Measurements from ENCODE around the gene ADGRG1.

ADGRG1 gene

GRCh38 chr16:57611706-57612105 is 16.7 kb upstream of the ADGRG1 start:
- Histone ChIP-seq H3K4me1 (no peaks in the 10 kb centered on the region), H3K4me3 (no peak overlapping the region), H3K9me3 (no peaks in the 10 kb centered on the region), H3K27ac (no peak overlapping the region), H3K36me3 (no peaks in the 10 kb centered on the region), H3K27me3 (peaks cover 0 to 11% of the 10 kb centered on the region in 2 donors)
- TF ChIP-seq, protein P1, sequence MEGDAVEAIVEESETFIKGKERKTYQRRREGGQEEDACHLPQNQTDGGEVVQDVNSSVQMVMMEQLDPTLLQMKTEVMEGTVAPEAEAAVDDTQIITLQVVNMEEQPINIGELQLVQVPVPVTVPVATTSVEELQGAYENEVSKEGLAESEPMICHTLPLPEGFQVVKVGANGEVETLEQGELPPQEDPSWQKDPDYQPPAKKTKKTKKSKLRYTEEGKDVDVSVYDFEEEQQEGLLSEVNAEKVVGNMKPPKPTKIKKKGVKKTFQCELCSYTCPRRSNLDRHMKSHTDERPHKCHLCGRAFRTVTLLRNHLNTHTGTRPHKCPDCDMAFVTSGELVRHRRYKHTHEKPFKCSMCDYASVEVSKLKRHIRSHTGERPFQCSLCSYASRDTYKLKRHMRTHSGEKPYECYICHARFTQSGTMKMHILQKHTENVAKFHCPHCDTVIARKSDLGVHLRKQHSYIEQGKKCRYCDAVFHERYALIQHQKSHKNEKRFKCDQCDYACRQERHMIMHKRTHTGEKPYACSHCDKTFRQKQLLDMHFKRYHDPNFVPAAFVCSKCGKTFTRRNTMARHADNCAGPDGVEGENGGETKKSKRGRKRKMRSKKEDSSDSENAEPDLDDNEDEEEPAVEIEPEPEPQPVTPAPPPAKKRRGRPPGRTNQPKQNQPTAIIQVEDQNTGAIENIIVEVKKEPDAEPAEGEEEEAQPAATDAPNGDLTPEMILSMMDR (IDR thresholded peaks at IDR 0.05) = no peak
- DNase-seq = no peak
- intact Hi-C loops (cut with DNase I; ENCODE audit: low total_unique reads) = no loop called here

DNA sequence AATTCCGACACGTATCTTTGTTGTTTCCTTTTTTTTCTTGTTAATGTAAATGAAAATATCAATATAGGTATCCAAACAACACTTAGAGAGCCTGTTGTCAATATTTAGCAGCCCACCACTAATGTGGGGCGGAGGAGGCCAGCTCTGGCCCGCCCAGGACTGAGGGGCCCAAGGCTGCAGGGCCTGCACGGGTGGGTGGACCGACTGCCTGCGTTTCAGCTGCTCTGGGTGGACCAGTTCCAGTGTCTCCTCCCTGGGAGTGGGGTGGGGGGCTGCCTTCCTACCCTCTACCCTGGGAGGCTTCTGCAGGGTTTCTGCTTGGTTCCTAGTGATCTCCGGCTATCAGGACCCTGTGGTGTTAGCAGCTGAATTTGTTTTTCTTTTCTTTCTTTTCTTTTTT is 15.9 kb upstream of the ADGRG1 start:
- intact Hi-C loops (cut with DNase I; ENCODE audit: low total_unique reads) = no loop called here
- DNase-seq = peak in 1 of 2 donors; percentile 15

DNA sequence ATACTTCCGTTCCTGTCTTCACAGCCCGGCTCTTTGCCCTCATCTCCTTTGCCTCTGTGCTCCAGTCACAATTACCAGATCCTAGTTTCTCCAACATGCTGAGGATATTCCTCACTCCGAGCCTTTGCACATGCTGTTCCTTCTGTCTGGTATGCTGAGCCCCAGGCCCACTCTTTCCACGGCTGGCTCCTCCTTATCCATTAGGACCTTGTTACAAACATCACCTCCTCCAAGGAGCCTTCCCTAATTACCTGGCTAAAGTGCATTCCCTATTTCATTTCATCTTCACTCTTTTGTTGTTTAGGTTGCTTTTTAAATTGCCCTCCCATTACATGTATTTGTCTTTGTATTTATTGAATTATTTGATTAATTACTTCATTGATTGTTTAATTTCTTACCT is 14.9 kb upstream of the ADGRG1 start:
- TF ChIP-seq, protein P1 (IDR thresholded peaks at IDR 0.05) = no peak

More for the DNA sequence above, 15.9 kb upstream of the ADGRG1 start:
- no peaks in the 10 kb centered on the region for H3K9me3 ChIP-seq
- peaks cover 0 to 3% of the 10 kb centered on the region in 2 donors for H3K27me3 ChIP-seq
- no peak overlapping the region for H3K27ac ChIP-seq
- H3K4me1 ChIP-seq = no peaks in the 10 kb centered on the region
- H3K36me3 ChIP-seq = no peaks in the 10 kb centered on the region
- no peak overlapping the region for H3K4me3 ChIP-seq
- TF ChIP-seq, protein P1 (IDR thresholded peaks at IDR 0.05) = no peak

GRCh38 chr16:57614536-57614935 is 13.9 kb upstream of the ADGRG1 start:
- Histone ChIP-seq H3K27me3 (no peaks in the 10 kb centered on the region), H3K36me3 (no peaks in the 10 kb centered on the region), H3K4me1 (no peaks in the 10 kb centered on the region), H3K9me3 (no peaks in the 10 kb centered on the region), H3K4me3 (no peak overlapping the region), H3K27ac (no peak overlapping the region)
- intact Hi-C loops (cut with DNase I; ENCODE audit: low total_unique reads) = no loop called here
- DNase-seq = peak in 1 of 2 donors; percentile 42
- TF ChIP-seq, protein P1 (IDR thresholded peaks at IDR 0.05) = no peak

More for the DNA sequence above, 14.9 kb upstream of the ADGRG1 start:
- Histone ChIP-seq H3K4me3 (no peak overlapping the region), H3K36me3 (no peaks in the 10 kb centered on the region), H3K27ac (no peak overlapping the region), H3K9me3 (no peaks in the 10 kb centered on the region), H3K4me1 (no peaks in the 10 kb centered on the region), H3K27me3 (no peaks in the 10 kb centered on the region)
- DNase-seq = peak in 1 of 2 donors; percentile 2
- intact Hi-C loops (cut with DNase I; ENCODE audit: low total_unique reads) = no loop called here

GRCh38 chr16:57614944-57615343 is 13.5 kb upstream of the ADGRG1 start:
- TF ChIP-seq, protein P1 (IDR thresholded peaks at IDR 0.05) = no peak
- intact Hi-C loops (cut with DNase I; ENCODE audit: low total_unique reads) = no loop called here
- Histone ChIP-seq H3K4me1 (no peaks in the 10 kb centered on the region), H3K36me3 (no peaks in the 10 kb centered on the region), H3K9me3 (no peaks in the 10 kb centered on the region), H3K27me3 (no peaks in the 10 kb centered on the region), H3K4me3 (no peak overlapping the region), H3K27ac (no peak overlapping the region)
- DNase-seq = peak in 1 of 2 donors; percentile 38

DNA sequence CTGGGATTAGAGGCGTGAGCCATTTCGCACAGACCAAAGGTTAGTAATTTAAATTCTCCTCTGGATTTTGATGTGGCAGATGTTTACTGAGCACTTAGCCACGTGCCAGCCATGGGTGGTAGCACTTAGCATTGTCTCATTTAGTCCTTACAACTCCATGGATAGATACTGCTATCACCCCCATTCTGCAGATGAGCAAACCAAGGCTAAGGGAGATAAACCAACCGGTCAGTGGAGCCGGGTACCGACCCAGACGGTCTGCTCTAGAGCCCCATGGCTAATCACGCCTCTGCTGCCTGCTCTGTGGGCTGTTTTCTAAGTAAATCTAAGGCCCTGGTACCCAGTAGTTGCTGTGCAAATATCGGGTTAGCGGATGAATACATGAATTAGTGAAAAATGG is 12.6 kb upstream of the ADGRG1 start:
- H3K9me3 ChIP-seq = no peaks in the 10 kb centered on the region
- peaks cover 0 to 4% of the 10 kb centered on the region in 2 donors for H3K27me3 ChIP-seq
- peak in 1 of 2 donors; percentile 47 for DNase-seq
- no peak overlapping the region for H3K4me3 ChIP-seq
- no peak overlapping the region for H3K27ac ChIP-seq
- intact Hi-C loops (cut with DNase I; ENCODE audit: low total_unique reads) = no loop called here
- TF ChIP-seq, protein P1 (IDR thresholded peaks at IDR 0.05) = no peak
- peaks cover 0 to 5% (median 0%) of the 10 kb centered on the region in 4 donors for H3K4me1 ChIP-seq
- no peaks in the 10 kb centered on the region for H3K36me3 ChIP-seq

Data from tibial artery (tissue), 4 donors.